DMS79 treated with DMSO at 0.1 percent for 48 hours (cell line): ENCODE results near the gene POLR2J3.
"Not testable (repeated sequence)": the region's sequence is repeated elsewhere in the genome, so short reads cannot be mapped to it uniquely, and the experiment has no call there.

Source experiments
- DNase-seq: peaks from one replicate; lab custom pipeline; 2025; lab: John Stamatoyannopoulos, UW

POLR2J3 gene

GRCh38 chr7:102572261-102573239 lies at the start of gene POLR2J3:
TSS of gene POLR2J3 (minus strand) at chr7:102572583. CDS start at chr7:102572521, 62 bp downstream.
- not testable (repeated sequence) for DNase-seq

- DNase-seq: not testable (repeated sequence)
Measured at GRCh38 chr7:102618122-102618521, 45.7 kb upstream of the POLR2J3 start.

- not testable (repeated sequence) for DNase-seq
Measured at GRCh38 chr7:102616507-102617125, 44.2 kb upstream of the POLR2J3 start, which contains the start of gene RASA4. TSS of gene RASA4 (minus strand) at chr7:102616756. CDS start at chr7:102616689, 67 bp downstream.

GRCh38 chr7:102615930-102616329 lies 43.5 kb upstream of the POLR2J3 start:
- DNase-seq: not testable (repeated sequence)

GRCh38 chr7:102614873-102615272 lies 42.5 kb upstream of the POLR2J3 start:
- not testable (repeated sequence) for DNase-seq

- DNase-seq: not testable (repeated sequence)
Measured at GRCh38 chr7:102614346-102614697, 41.9 kb upstream of the POLR2J3 start.

- DNase-seq: not testable (repeated sequence)
Measured at GRCh38 chr7:102613575-102614345, 41.4 kb upstream of the POLR2J3 start.

GRCh38 chr7:102611675-102612325 lies 39.4 kb upstream of the POLR2J3 start:
- DNase-seq: not testable (repeated sequence)

- not testable (repeated sequence) for DNase-seq
Measured at GRCh38 chr7:102611013-102611674, 38.8 kb upstream of the POLR2J3 start.

- not testable (repeated sequence) for DNase-seq
Measured at GRCh38 chr7:102610441-102610840, 38.1 kb upstream of the POLR2J3 start.

GRCh38 chr7:102609734-102610133 lies 37.4 kb upstream of the POLR2J3 start:
- DNase-seq: not testable (repeated sequence)

GRCh38 chr7:102606848-102607247 lies 34.5 kb upstream of the POLR2J3 start:
- not testable (repeated sequence) for DNase-seq

- DNase-seq: not testable (repeated sequence)
Measured at GRCh38 chr7:102604431-102605145, 32.2 kb upstream of the POLR2J3 start.

GRCh38 chr7:102602317-102602716 lies 29.9 kb upstream of the POLR2J3 start:
- DNase-seq: not testable (repeated sequence)

GRCh38 chr7:102599699-102600098 lies 27.3 kb upstream of the POLR2J3 start:
- DNase-seq: not testable (repeated sequence)

- DNase-seq: not testable (repeated sequence)
Measured at GRCh38 chr7:102596036-102596435, 23.7 kb upstream of the POLR2J3 start.

- DNase-seq: not testable (repeated sequence)
Measured at GRCh38 chr7:102593637-102594334, 21.4 kb upstream of the POLR2J3 start.

GRCh38 chr7:102592477-102593019 lies 20.2 kb upstream of the POLR2J3 start:
- DNase-seq: not testable (repeated sequence)

- DNase-seq: not testable (repeated sequence)
Measured at GRCh38 chr7:102589857-102590256, 17.5 kb upstream of the POLR2J3 start.
